Measurements from ENCODE around the gene FBXO39. TPM values are rescaled to one million over a fixed set of nuclear protein-coding genes. Genes with fewer than 3 reads are reported as not detected.

Gene FBXO39
- total and polyA plus RNA-seq, 12 donors: 0.14 to 0.48 (median 0.27) TPM; not detected in 8

DNA sequence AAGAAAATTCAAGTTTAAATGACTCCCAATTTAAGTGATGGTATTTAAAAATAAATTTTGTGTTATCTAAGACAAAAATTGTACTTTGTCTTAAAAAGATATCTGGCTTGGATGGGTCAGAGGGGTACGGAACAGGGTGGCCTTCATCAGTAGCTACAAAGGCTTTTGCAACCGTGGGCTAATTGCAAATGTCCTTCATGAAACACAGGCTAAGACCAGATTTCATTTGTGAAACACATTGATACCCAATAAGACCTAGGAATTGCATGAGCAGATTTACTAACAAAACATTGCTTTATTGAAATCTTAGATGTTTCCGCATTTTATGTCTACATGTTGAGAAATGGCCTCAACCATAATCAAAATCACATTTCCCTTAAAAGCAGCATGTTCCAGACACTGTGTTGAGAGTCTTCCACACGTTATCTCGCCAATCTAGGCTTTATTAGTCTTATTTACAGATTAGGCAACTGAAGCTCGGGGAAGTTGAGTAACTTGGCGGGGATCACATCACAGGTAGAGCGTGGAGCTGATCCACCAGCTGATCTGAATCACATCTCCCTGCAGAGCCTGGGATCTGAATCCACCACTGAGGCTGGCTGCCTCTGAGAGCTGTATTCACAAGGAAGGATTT is 21.8 kb downstream of the FBXO39 start:
- WGBS, 4 donors: 77 to 79% (median 78%) methylated on average over 8 of the region's 8 CpGs

DNA sequence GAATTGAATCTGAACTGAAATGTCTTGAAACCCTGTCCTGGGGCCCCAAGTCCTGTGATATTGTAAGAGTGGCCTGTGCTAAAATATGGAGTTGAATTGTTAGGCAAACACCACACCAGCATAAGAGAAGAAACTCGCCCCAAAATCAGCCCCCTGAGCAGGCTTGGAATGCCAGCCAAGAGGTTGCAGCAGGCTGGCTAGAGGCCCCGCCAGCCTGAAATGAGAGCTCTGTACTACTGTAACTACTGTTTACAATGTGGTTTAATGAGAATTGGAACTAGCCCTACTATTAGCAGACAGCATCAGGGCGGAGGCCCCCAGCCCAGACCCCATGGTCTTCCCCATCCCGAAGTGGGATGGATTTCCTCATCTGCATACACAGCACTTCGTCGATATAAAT is 23.7 kb downstream of the FBXO39 start:
- Histone ChIP-seq H3K36me3 (replicated peaks in 1 of 2) (no peaks in the 10 kb centered on the region), H3K9me3 (replicated peaks in 1 of 3) (no peaks in the 10 kb centered on the region), H3K4me3 (no peak overlapping the region), H3K27me3 (no peaks in the 10 kb centered on the region), H3K4me1 (replicated peaks in 1 of 2) (no peaks in the 10 kb centered on the region), H3K27ac (no peak overlapping the region)
- intact Hi-C loops (cut with DNase I): no loop called here
- 67 to 82% (median 74%) methylated on average over 6 of the region's 6 CpGs for WGBS, 4 donors
- no peak for TF ChIP-seq POLR2A (IDR thresholded peaks at IDR 0.05)
- TF ChIP-seq, protein P1, sequence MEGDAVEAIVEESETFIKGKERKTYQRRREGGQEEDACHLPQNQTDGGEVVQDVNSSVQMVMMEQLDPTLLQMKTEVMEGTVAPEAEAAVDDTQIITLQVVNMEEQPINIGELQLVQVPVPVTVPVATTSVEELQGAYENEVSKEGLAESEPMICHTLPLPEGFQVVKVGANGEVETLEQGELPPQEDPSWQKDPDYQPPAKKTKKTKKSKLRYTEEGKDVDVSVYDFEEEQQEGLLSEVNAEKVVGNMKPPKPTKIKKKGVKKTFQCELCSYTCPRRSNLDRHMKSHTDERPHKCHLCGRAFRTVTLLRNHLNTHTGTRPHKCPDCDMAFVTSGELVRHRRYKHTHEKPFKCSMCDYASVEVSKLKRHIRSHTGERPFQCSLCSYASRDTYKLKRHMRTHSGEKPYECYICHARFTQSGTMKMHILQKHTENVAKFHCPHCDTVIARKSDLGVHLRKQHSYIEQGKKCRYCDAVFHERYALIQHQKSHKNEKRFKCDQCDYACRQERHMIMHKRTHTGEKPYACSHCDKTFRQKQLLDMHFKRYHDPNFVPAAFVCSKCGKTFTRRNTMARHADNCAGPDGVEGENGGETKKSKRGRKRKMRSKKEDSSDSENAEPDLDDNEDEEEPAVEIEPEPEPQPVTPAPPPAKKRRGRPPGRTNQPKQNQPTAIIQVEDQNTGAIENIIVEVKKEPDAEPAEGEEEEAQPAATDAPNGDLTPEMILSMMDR (IDR thresholded peaks at IDR 0.05): no peak
- DNase-seq: no peak

More for the DNA sequence above, 21.8 kb downstream of the FBXO39 start:
- intact Hi-C loops (cut with DNase I): no loop called here
- H3K36me3 ChIP-seq (replicated peaks in 1 of 2): no peaks in the 10 kb centered on the region
- H3K4me1 ChIP-seq (replicated peaks in 1 of 2): no peaks in the 10 kb centered on the region
- H3K9me3 ChIP-seq (replicated peaks in 1 of 3): no peaks in the 10 kb centered on the region
- no peak for DNase-seq
- H3K4me3 ChIP-seq: no peak overlapping the region
- no peak overlapping the region for H3K27ac ChIP-seq
- H3K27me3 ChIP-seq: no peaks in the 10 kb centered on the region
- no peak for TF ChIP-seq POLR2A (IDR thresholded peaks at IDR 0.05)
- TF ChIP-seq, protein P1 (IDR thresholded peaks at IDR 0.05): no peak

DNA sequence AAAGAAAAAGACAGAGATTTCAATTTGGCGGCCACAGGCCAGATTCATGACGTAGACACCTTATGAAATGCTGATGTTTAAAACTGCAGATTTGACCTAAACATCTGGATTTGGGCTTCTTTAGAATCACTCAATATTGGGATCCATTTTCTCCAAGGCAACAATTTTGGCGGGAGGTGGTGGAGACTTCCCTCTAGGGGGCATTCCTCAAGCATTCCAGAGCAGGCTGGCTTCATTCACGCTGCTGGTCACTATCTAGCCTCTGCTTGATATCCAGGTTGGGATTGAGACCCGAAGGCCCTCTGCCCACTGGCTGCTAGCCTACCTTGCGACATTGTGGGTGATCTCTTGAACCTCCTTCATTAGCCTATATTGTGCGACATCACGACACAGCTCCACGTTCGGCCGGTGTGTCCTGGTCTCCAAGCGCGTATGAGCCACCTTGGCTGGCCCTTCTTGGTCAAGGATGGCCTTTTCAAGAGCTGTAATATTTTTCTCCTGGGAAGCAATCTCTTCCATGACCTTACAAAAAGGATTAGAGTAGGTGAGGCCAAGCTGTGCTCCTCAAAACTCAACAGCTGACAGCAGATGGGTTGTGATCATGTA is 24.5 kb downstream of the FBXO39 start:
- Histone ChIP-seq H3K4me1 (replicated peaks in 1 of 2) (no peaks in the 10 kb centered on the region), H3K27me3 (no peaks in the 10 kb centered on the region), H3K36me3 (replicated peaks in 1 of 2) (no peaks in the 10 kb centered on the region), H3K4me3 (no peak overlapping the region), H3K9me3 (replicated peaks in 1 of 3) (no peaks in the 10 kb centered on the region), H3K27ac (no peak overlapping the region)
- intact Hi-C loops (cut with DNase I): no loop called here
- TF ChIP-seq, protein P1 (IDR thresholded peaks at IDR 0.05): no peak
- no peak for TF ChIP-seq POLR2A (IDR thresholded peaks at IDR 0.05)
- no peak for DNase-seq
- WGBS, 4 donors: 80 to 87% (median 84%) methylated on average over 13 of the region's 13 CpGs

DNA sequence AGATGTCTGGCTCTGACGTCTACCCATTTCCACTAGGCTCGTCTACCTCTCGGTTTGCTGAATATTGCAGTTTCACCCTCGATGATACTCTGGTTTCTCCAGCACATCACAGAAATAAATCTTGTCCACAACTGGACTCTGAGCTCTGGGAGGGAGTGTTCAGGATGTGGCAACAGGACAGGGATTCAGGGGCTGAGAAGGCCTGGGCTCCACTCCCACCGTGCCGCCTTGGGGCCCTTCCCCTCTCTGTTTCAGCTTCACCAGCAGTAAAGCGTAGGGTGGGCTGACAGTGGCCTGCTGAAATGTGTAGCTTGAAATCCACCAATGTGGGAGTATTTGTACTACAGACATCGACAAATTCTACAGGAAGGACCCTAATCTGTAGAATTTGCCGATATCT is 35.5 kb downstream of the FBXO39 start:
- Histone ChIP-seq H3K27me3 (peaks cover 5% of the 10 kb centered on the region), H3K36me3 (replicated peaks in 1 of 2) (no peaks in the 10 kb centered on the region), H3K27ac (no peak overlapping the region), H3K4me3 (no peak overlapping the region), H3K9me3 (replicated peaks in 1 of 3) (no peaks in the 10 kb centered on the region), H3K4me1 (replicated peaks in 1 of 2) (no peaks in the 10 kb centered on the region)
- intact Hi-C loops (cut with DNase I): no loop called here
- TF ChIP-seq POLR2A (IDR thresholded peaks at IDR 0.05): no peak
- TF ChIP-seq, protein P1 (IDR thresholded peaks at IDR 0.05): no peak
- DNase-seq: no peak
- WGBS, 4 donors: 80 to 86% (median 84%) methylated on average over 8 to 9 of the region's 9 CpGs

All from adrenal gland (tissue), 12 donors.